AG08395 (cell line): ENCODE data around the gene TESMIN.

Experiments
- DNase-seq: peaks from one replicate; pipeline ENCODE4 v3.0.0; 2012; ENCODE audit warnings: mixed read lengths, low spot score

TESMIN gene

DNA sequence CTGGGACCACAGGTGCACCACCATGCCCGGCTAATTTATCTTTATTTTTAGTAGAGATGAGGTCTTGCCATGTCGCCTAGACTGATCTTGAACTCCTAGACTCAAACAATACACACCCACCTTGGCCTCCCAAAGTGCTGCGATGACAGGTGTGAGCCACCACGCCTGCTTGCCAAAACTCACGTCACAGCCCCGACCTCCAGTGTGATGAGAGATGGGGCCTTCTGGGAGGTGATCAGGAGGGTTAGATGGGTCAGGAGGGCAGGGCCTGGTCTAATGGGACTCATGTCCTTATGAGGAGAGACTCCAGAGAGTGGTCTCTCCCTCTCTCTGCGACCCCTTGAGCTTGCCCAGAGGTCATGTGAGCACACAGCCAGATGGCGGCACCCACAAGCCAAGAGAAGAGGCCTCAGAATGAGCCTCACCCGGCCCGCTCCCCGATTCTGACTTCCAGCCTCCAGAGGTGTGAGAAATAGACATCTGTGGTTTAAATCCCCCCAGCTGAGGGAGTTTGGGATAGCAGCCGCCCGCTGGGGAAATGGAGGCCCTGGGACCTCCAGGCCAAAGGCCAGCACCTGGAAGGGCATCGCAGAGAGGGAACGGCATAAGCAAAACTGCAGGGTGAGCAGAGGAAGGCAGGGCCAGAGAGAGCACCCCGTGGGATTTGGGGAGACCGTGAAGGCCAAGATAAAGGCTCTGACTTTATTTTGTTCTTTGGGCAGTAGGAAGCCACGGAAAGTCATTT lies 91.1 kb downstream of the TESMIN start:
- DNase-seq = no peak

DNA sequence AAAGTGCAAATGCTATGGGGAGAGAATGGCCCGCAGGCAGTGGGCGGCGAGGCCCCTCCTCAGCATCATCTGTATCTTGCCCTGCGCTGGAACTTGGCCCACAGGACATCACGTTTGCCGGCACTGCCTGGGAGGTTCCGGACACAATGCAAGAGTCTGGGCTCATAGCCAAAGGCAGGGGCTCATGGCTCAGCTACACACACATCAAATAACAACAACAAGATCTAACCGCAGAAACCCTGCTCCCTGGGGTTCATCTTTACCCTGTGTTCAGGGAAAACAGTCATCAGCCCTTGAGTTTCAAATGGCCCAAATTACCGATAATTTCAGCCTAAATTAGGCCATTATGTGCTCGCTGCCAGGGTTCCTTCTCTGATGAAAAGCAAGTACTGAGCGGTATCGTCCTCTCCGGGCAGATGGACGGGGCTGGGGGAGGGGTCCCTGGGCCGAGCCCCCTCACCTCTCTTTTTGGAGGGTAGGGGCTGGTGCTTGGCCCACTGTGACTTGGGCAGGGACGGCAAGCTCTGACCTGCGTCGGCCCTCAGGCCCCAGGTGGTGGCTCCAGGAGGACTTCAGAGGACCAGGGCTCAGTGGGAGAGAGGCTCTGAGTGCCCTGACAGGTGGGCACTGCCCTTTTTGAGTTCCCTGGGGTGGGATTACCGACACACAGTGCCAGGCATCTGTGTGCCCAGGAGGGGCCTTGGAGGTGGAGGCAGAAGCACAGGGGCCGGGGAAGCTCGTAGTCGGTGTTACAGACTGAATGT lies 92.0 kb downstream of the TESMIN start:
- peak; percentile 97 for DNase-seq

DNA sequence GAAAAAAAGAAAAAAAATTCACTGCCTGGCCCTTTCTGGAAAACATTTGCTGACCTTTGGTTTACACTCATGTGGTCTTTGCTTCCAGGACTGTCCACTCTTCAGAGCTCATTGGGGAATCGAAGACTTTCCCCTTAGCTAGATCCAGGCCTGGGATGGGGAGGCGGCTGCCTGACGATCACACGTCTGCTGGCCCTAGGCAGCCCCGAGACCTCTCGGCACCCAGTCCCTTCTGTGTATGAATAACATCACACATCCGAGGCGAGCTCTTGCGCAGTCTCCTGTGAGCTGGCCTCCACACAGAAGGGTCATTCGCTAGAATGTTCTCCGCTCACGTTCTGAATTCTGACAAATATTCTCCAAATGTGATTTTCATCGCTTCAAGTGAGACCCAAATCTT lies 92.7 kb downstream of the TESMIN start:
- DNase-seq = no peak

DNA sequence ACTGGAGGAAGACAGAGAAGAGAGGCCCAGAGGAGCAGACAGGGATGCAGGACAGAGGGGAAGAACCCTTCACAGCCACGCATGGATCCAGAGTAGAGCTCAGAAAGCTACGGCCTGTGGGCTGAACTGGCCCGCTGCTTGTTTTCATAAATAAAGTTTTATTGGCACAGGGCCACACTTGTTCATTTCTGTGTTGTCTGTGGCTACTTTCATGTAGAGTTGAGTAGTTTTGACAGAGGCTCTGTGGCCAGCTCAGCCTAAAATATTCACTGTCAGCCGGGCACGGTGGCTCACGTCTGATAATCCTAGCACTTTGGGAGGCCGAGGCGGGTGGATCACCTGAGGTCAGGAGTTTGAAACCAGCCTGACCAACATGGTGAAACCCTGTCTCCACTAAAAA lies 93.2 kb downstream of the TESMIN start:
- DNase-seq = no peak
